ENCODE data around the gene NEAT1.

DNA sequence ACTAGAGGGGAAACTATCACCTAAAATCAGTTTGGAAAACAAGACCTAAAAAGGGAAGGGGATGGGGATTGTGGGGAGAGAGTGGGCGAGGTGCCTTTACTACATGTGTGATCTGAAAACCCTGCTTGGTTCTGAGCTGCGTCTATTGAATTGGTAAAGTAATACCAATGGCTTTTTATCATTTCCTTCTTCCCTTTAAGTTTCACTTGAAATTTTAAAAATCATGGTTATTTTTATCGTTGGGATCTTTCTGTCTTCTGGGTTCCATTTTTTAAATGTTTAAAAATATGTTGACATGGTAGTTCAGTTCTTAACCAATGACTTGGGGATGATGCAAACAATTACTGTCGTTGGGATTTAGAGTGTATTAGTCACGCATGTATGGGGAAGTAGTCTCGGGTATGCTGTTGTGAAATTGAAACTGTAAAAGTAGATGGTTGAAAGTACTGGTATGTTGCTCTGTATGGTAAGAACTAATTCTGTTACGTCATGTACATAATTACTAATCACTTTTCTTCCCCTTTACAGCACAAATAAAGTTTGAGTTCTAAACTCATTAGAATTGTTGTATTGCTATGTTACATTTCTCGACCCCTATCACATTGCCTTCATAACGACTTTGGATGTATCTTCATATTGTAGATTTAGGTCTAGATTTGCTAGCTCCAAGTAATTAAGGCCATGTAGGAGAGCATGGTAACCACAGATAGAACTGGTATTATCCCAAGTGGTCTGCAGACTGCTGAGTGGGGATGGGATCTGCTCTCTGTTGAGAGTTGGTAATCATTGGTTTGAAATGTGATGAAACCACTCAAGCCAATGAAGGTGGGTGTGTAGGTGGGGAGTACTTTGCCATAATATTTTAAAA is 3.6 kb downstream of the NEAT1 start:
- TF ChIP-seq, protein P1, sequence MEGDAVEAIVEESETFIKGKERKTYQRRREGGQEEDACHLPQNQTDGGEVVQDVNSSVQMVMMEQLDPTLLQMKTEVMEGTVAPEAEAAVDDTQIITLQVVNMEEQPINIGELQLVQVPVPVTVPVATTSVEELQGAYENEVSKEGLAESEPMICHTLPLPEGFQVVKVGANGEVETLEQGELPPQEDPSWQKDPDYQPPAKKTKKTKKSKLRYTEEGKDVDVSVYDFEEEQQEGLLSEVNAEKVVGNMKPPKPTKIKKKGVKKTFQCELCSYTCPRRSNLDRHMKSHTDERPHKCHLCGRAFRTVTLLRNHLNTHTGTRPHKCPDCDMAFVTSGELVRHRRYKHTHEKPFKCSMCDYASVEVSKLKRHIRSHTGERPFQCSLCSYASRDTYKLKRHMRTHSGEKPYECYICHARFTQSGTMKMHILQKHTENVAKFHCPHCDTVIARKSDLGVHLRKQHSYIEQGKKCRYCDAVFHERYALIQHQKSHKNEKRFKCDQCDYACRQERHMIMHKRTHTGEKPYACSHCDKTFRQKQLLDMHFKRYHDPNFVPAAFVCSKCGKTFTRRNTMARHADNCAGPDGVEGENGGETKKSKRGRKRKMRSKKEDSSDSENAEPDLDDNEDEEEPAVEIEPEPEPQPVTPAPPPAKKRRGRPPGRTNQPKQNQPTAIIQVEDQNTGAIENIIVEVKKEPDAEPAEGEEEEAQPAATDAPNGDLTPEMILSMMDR (IDR thresholded peaks at IDR 0.05), result no peak
- no peak for TF ChIP-seq EP300 (IDR thresholded peaks at IDR 0.05)

Data from esophagus muscularis mucosa (tissue), 3 donors.